K562 (cell line): ENCODE measurements around the gene ABI3BP. TPM values are rescaled to one million over a fixed set of nuclear protein-coding genes. Genes with fewer than 3 reads are reported as not detected.

ENCODE experiments used
- ATAC-seq: fragments of 200-7000 bp; cut with Tn5 transposase; 3 replicates; pipeline ENCODE4 v1.9.1; 2020; ENCODE audit warnings: moderate library complexity
- BruUV-seq: library from RNA; stranded (reverse); fragments of 400-500 nt; replicated peaks from 2 replicates; lab custom pipeline; 2021; lab: Mats Ljungman, UMichigan
- CTCF ChIA-PET: fragments of 300-600 bp; formaldehyde crosslinking; extraction: SDS; loops from one replicate; lab custom pipeline; 2021; ENCODE audit warnings: low intra/inter-chr PET ratio; lab: Yijun Ruan, JAX
- POLR2A ChIA-PET: fragments of 300-600, 350-650 bp; sonication (Branson Sonifier 250); formaldehyde crosslinking; extraction: SDS; loops from one replicate; lab custom pipeline; 2021; ENCODE audit warnings: antibody characterized with exemption, inconsistent platforms; lab: Yijun Ruan, JAX
- DNase-seq, 4 experiments: peaks; one replicate each; pipeline versions ENCODE4 v3.0.0 to v3.0.0-alpha.2; 2011 to 2018; ENCODE audit warnings: low spot score in 3 of 4, mixed read lengths in 3 of 4; ENCODE audit errors: extremely low read depth in 1 of 4
- FAIRE-seq: peaks from 2 replicates; lab custom pipeline; 2011; peaks lifted over from hg19 to GRCh38; lab: Jason Lieb, UNC
- H2AFZ ChIP-seq: 2 replicates; pipeline ENCODE4 v1.6.0; 2011; ENCODE audit warnings: low read depth, low read length, control low read depth, inconsistent platforms
- H3K27ac ChIP-seq: fragments of 200-600 bp; 3 replicates; pipeline ENCODE4 v1.8.0; 2011; ENCODE audit warnings: low read depth, mild to moderate bottlenecking, control low read depth, inconsistent platforms, low read length, moderate library complexity, mixed read lengths; ENCODE audit errors: extremely low read depth
- H3K27me3 ChIP-seq, 2 experiments: fragments of 300-600 bp in 1 of 2; 2 replicates in 1 of 2; 3 replicates in 1 of 2; pipeline versions ENCODE4 v1.6.0 to v1.8.0; 2011; ENCODE audit warnings: inconsistent platforms in 2 of 2, low read length in 2 of 2, mild to moderate bottlenecking in 1 of 2, mixed read lengths in 1 of 2, moderate library complexity in 1 of 2; ENCODE audit not compliant: control insufficient read depth in 2 of 2, insufficient read depth in 2 of 2
- H3K36me3 ChIP-seq: fragments of 300-600 bp; 3 replicates; pipeline ENCODE4 v1.8.0; 2011; ENCODE audit warnings: mild to moderate bottlenecking, low read length, inconsistent platforms; ENCODE audit not compliant: control insufficient read depth, insufficient read depth
- H3K4me1 ChIP-seq, 2 experiments: fragments of 200-600 bp in 1 of 2; replicated peaks in 1 of 2; 2 replicates in 1 of 2; 3 replicates in 1 of 2; pipeline versions ENCODE4 v1.5.1 to v1.8.0; 2011; ENCODE audit warnings: inconsistent platforms in 2 of 2, low read length in 2 of 2, mild to moderate bottlenecking in 1 of 2, mixed read lengths in 1 of 2, moderate library complexity in 1 of 2; ENCODE audit not compliant: control insufficient read depth in 2 of 2, insufficient read depth in 2 of 2
- H3K4me2 ChIP-seq: 2 replicates; pipeline ENCODE4 v1.6.1; 2011; ENCODE audit warnings: low read length, control low read depth, inconsistent platforms, mixed read lengths; ENCODE audit not compliant: insufficient read depth
- H3K4me3 ChIP-seq: fragments of 200-600 bp; sonication (generic), shearing (Covaris generic); 2 replicates; pipeline ENCODE4 v1.5.1; 2016; ENCODE audit warnings: control low read depth, inconsistent platforms
- H3K79me2 ChIP-seq: fragments of 200-600 bp; 3 replicates; pipeline ENCODE4 v1.8.0; 2011; ENCODE audit warnings: low read length, inconsistent platforms; ENCODE audit not compliant: control insufficient read depth, insufficient read depth
- H3K9ac ChIP-seq, 2 experiments: 2 replicates each; pipeline versions ENCODE4 v1.6.0 to v1.6.1; 2011; ENCODE audit warnings: low read depth in 2 of 2, low read length in 2 of 2, control low read depth in 1 of 2, inconsistent platforms in 1 of 2, mild to moderate bottlenecking in 1 of 2, mixed read lengths in 1 of 2; ENCODE audit not compliant: insufficient read depth in 1 of 2
- H3K9me1 ChIP-seq: one replicate; pipeline ENCODE4 v1.6.0; 2011; ENCODE audit warnings: inconsistent platforms, mild to moderate bottlenecking, low read length, moderate library complexity; ENCODE audit not compliant: control insufficient read depth, insufficient read depth
- H3K9me3 ChIP-seq: replicated peaks from 2 replicates; pipeline ENCODE4 v1.5.1; 2011; ENCODE audit warnings: low read depth, low read length, inconsistent platforms; ENCODE audit not compliant: control insufficient read depth, insufficient read depth
- H4K20me1 ChIP-seq: replicated peaks from 2 replicates; pipeline ENCODE4 v1.6.1; 2011; ENCODE audit warnings: low read length, inconsistent platforms, mixed read lengths; ENCODE audit not compliant: control insufficient read depth, insufficient read depth
- ATF1 ChIP-seq, 2 experiments: fragments of 450-650 bp in 1 of 2; IDR thresholded peaks; 2 replicates each; pipeline ENCODE4 v1.6.1; 2016; ENCODE audit warnings: missing compliant biosample characterization in 1 of 2, missing genetic modification characterization in 1 of 2
- BHLHE40 ChIP-seq: IDR thresholded peaks from 2 replicates; pipeline ENCODE4 v1.6.1; 2011; ENCODE audit warnings: low read length, improper control_type of control experiment
- CREB5 ChIP-seq: fragments of 250-450 bp; sonication (Bioruptor Pico); IDR thresholded peaks from 2 replicates; pipeline ENCODE4 v1.5.0; 2020; ENCODE audit warnings: mild to moderate bottlenecking
- CTCF ChIP-seq, 3 experiments: IDR thresholded peaks in 2 of 3; conservative IDR thresholded peaks in 1 of 3; 2 replicates each; pipeline ENCODE4 v1.5.1; 2011 to 2012; ENCODE audit warnings: low read length in 3 of 3, mild to moderate bottlenecking in 3 of 3, control low read depth in 2 of 3, improper control_type of control experiment in 1 of 3, inconsistent platforms in 1 of 3, low read depth in 1 of 3, mixed read lengths in 1 of 3, moderate library complexity in 1 of 3; ENCODE audit not compliant: insufficient read depth in 2 of 3
- CTCFL ChIP-seq: IDR thresholded peaks from 2 replicates; pipeline ENCODE4 v1.6.1; 2011; ENCODE audit warnings: borderline replicate concordance, low read depth, mild to moderate bottlenecking, moderate library complexity, low read length; ENCODE audit not compliant: insufficient read depth, poor library complexity, severe bottlenecking
- MED1 ChIP-seq: sonication (generic); formaldehyde crosslinking; IDR thresholded peaks from 2 replicates; pipeline ENCODE4 v1.8.1; 2023; ENCODE audit warnings: missing genetic modification reagents, borderline replicate concordance
- MXD1 ChIP-seq: fragments of 250-450 bp; sonication (Bioruptor Pico); IDR thresholded peaks from 2 replicates; pipeline ENCODE4 v1.8.0; 2021; ENCODE audit warnings: borderline replicate concordance, mild to moderate bottlenecking, moderate library complexity; ENCODE audit not compliant: poor library complexity, severe bottlenecking
- NFXL1 ChIP-seq: fragments of 450-650 bp; formaldehyde crosslinking; IDR thresholded peaks from 2 replicates; pipeline ENCODE4 v1.4.0; 2021; ENCODE audit warnings: mild to moderate bottlenecking
- OTX1 ChIP-seq: fragments of 450-650 bp; formaldehyde crosslinking; IDR thresholded peaks from 2 replicates; pipeline ENCODE4 v1.4.0; 2022; ENCODE audit warnings: mild to moderate bottlenecking
- RAD21 ChIP-seq, 2 experiments: fragments of 250-450 bp in 1 of 2; fragments of 450-650 bp in 1 of 2; sonication (Bioruptor Pico) in 1 of 2; formaldehyde crosslinking in 1 of 2; IDR thresholded peaks in 1 of 2; conservative IDR thresholded peaks in 1 of 2; 2 replicates each; pipeline versions ENCODE4 v1.4.0 to v1.8.0; 2020 to 2022; ENCODE audit warnings: mild to moderate bottlenecking in 2 of 2, moderate library complexity in 1 of 2
- ZBTB33 ChIP-seq: sonication (generic); formaldehyde crosslinking; IDR thresholded peaks from 2 replicates; pipeline ENCODE4 v1.8.1; 2023; ENCODE audit warnings: mild to moderate bottlenecking, missing genetic modification reagents
- WGBS: fragments of 100-300 bp; shearing (Covaris generic); methylation state at CpG from one replicate; pipeline ENCODE4 v1.1.6; 2016; ENCODE audit warnings: low coverage, mixed read lengths; ENCODE audit not compliant: insufficient coverage; ENCODE audit errors: missing lambda C conversion rate; 5-methylcytosine and 5-hydroxymethylcytosine counted together
- in situ Hi-C: fragments of 300-500 bp; cut with MboI; formaldehyde crosslinking; loops from 4 replicates; pipeline ENCODE4 v1.15.0; 2018; ENCODE audit warnings: inconsistent platforms, mixed read lengths
- intact Hi-C: fragments of 100-400 bp; cut with micrococcal nuclease; formaldehyde crosslinking; loops from 2 replicates; pipeline ENCODE4 v1.14.2; 2022
- polyA plus RNA-seq, 8 experiments: library from polyadenylated mRNA; depleted of rRNA in 4 of 8; stranded (reverse) in 5 of 8; unstranded in 3 of 8; fragments of >200 nt; fragmentation: Nextera tagmentation in 2 of 8; fragmentation: Illumina TruSeq in 1 of 8; extraction: Ambion mirVana in 2 of 8; extraction: Trizol in 1 of 8; gene quantifications; 2 replicates each; pipeline versions ENCODE4 v1.2.1 to v1.2.3, GENCODE V29; 2011 to 2014; ENCODE audit warnings: inconsistent platforms in 1 of 8, missing spikeins in 1 of 8
- total RNA-seq, 7 experiments: library from RNA; depleted of rRNA in 6 of 7; stranded (reverse); fragments of >200 nt in 6 of 7; fragmentation: Illumina TruSeq in 2 of 7; extraction: Trizol in 2 of 7; gene quantifications; 2 replicates each; pipeline versions ENCODE4 v1.2.1 to v1.2.3, GENCODE V29; 2011 to 2021; ENCODE audit warnings: low replicate concordance in 1 of 7

Gene ABI3BP
- total and polyA plus RNA-seq, 9 of the 15 experiments (the other 6 are each of a cell fraction or from before 2014, with no cell fraction given), result 0.01 to 0.24 (median 0.06) TPM; not detected in 5

DNA sequence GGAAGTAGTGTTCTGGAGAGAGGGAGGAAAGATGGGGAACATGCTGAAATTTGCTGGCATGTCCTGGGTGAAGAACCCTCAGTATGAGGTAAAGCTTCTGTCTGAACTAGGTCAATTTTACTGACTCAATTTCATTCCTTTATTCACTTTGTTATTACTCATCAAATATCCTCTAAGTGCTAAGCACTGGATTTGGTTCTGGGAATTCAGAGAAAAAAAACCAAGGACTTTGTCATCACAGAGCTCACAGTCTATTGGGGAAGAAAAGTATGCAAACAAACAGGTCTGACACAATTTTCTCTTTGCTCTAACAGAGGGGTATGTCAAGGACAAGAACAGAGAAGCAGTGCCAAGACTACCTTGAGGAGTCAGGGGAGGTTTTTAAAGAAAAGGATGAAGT is 215.9 kb downstream of the ABI3BP start (continued):
- TF ChIP-seq CREB5 (CRISPR knock-in tag) (no peak), MED1 (CRISPR knock-in tag) (no peak), MXD1 (no peak), OTX1 (CRISPR knock-in tag) (no peak)

- DNase-seq, result peak in 2 of 4 experiments; percentile 9 to 10
- no peaks in the 10 kb centered on the region for H3K27me3 ChIP-seq
- H3K27ac ChIP-seq, result no peak overlapping the region
- WGBS, result 0% methylated on average over 1 of the region's 2 CpGs
- H3K4me2 ChIP-seq, result no peak overlapping the region
- in situ Hi-C loops, result no loop called here
- CTCF ChIA-PET, result no interaction called here
- H3K36me3 ChIP-seq, result no peaks in the 10 kb centered on the region
- H3K4me3 ChIP-seq, result no peak overlapping the region
- no TSS peak for BruUV-seq
- TF ChIP-seq RAD21 (CRISPR knock-in tag; conservative IDR thresholded peaks at IDR 0.05 in 1 of 2, IDR thresholded peaks at IDR 0.05 in 1 of 2) (peak in 1 of 2 experiments; percentile 35; a peak in 2 of 4 replicates), BHLHE40 (peak; percentile 78), NFXL1 (no peak), CTCF (IDR thresholded peaks at IDR 0.05 in 2 of 3, conservative IDR thresholded peaks at IDR 0.05 in 1 of 3; ENCODE audit: insufficient read depth in 2 of 3, low read depth in 1 of 3, low read length in 3 of 3) (peak; percentile 36 to 43 (median 38); a peak in 4 of 6 replicates), ATF1 (CRISPR knock-in tag; IDR thresholded peaks at IDR 0.05) (no peak), ATF1 (tag; IDR thresholded peaks at IDR 0.05) (no peak), CTCFL (peak; percentile 31), ZBTB33 (CRISPR knock-in tag) (no peak)
- TF ChIP-seq, all 486 proteins: peak for 4
- no peak for FAIRE-seq
- H3K79me2 ChIP-seq, result no peaks in the 10 kb centered on the region
- no peaks in the 10 kb centered on the region for H4K20me1 ChIP-seq
- no peak overlapping the region for H2AFZ ChIP-seq
- POLR2A ChIA-PET, result interaction anchor here (1.3 to 1.7 kb wide), 2 partner anchors 14 to 17 kb away, joined by 3 to 5 read pairs; no protein-coding TSS in a partner anchor
- intact Hi-C loops, result no loop called here
- H3K9me1 ChIP-seq, result no peaks in the 10 kb centered on the region
- no peaks in the 10 kb centered on the region for H3K4me1 ChIP-seq
- H3K9me3 ChIP-seq, result no peaks in the 10 kb centered on the region
- no peak overlapping the region for H3K9ac ChIP-seq
- ATAC-seq, result peak; percentile 91
Measured at GRCh38 chr3:100776746-100777145, 216.5 kb downstream of the ABI3BP start.
